IMR-90 (cell line): Measurements from ENCODE around the gene NR0B2. TPM values are rescaled to one million over a fixed set of nuclear protein-coding genes. Genes with fewer than 3 reads are reported as not detected.

Experiments
- ATAC-seq: fragments of 200-7000 bp; cut with Tn5 transposase; 2 replicates; pipeline ENCODE4 v1.9.1; 2020; ENCODE audit warnings: low read depth, mild to moderate bottlenecking, moderate library complexity
- BruUV-seq: library from RNA; stranded (reverse); fragments of 400-500 nt; replicated peaks from 2 replicates; lab custom pipeline; 2021; lab: Mats Ljungman, UMichigan
- CTCF ChIA-PET: fragments of 300-600 bp; formaldehyde crosslinking; extraction: SDS; loops from one replicate; lab custom pipeline; 2021; ENCODE audit warnings: antibody characterized with exemption; lab: Yijun Ruan, JAX
- POLR2A ChIA-PET: fragments of 300-600 bp; sonication (Branson Sonifier 250); formaldehyde crosslinking; loops from one replicate; lab custom pipeline; 2022; ENCODE audit warnings: antibody characterized with exemption; ENCODE audit not compliant: unreplicated experiment; lab: Charles Lee
- DNase-seq: peaks from one replicate; pipeline ENCODE4 v3.0.0; 2013
- H2AFZ ChIP-seq: replicated peaks from 2 replicates; pipeline ENCODE3; 2013; ENCODE audit warnings: low read length, mild to moderate bottlenecking; ENCODE audit not compliant: poor library complexity
- H2AK5ac ChIP-seq: 2 replicates; pipeline ENCODE4 v1.6.1; 2013; ENCODE audit warnings: low read depth, low read length, inconsistent platforms
- H2AK9ac ChIP-seq: replicated peaks from 2 replicates; pipeline ENCODE3; 2013; ENCODE audit warnings: mild to moderate bottlenecking, low read depth, low read length, moderate library complexity; ENCODE audit not compliant: poor library complexity
- H2BK120ac ChIP-seq: 2 replicates; pipeline ENCODE4 v1.6.1; 2013; ENCODE audit warnings: low read depth, low read length, inconsistent platforms
- H2BK15ac ChIP-seq: 3 replicates; pipeline ENCODE4 v1.6.1; 2013; ENCODE audit warnings: low read depth, low read length, inconsistent platforms
- H2BK20ac ChIP-seq: 2 replicates; pipeline ENCODE4 v1.6.1; 2013; ENCODE audit warnings: low read depth, mild to moderate bottlenecking, inconsistent platforms, low read length, moderate library complexity
- H2BK5ac ChIP-seq: 2 replicates; pipeline ENCODE4 v1.6.1; 2013; ENCODE audit warnings: mild to moderate bottlenecking, low read depth, low read length, inconsistent platforms; ENCODE audit not compliant: poor library complexity, severe bottlenecking
- H3K14ac ChIP-seq: replicated peaks from 2 replicates; pipeline ENCODE4 v1.6.1; 2013; ENCODE audit warnings: low read depth, low read length, inconsistent platforms
- H3K18ac ChIP-seq: 2 replicates; pipeline ENCODE4 v1.6.1; 2013; ENCODE audit warnings: low read depth, low read length, control low read depth
- H3K23ac ChIP-seq: 2 replicates; pipeline ENCODE4 v1.6.1; 2013; ENCODE audit warnings: low read depth, low read length, inconsistent platforms
- H3K27ac ChIP-seq: 2 replicates; pipeline ENCODE4 v1.5.1; 2013; ENCODE audit warnings: mild to moderate bottlenecking, control low read depth, low read length; ENCODE audit not compliant: insufficient read depth
- H3K27me3 ChIP-seq: 2 replicates; pipeline ENCODE4 v1.6.1; 2013; ENCODE audit warnings: low read length; ENCODE audit not compliant: control insufficient read depth, insufficient read depth
- H3K36me3 ChIP-seq: 2 replicates; pipeline ENCODE4 v1.6.1; 2013; ENCODE audit warnings: low read length, mixed read lengths; ENCODE audit not compliant: control insufficient read depth, insufficient read depth
- H3K4ac ChIP-seq: 2 replicates; pipeline ENCODE4 v1.6.1; 2013; ENCODE audit warnings: low read depth, low read length, inconsistent platforms
- H3K4me1 ChIP-seq: 2 replicates; pipeline ENCODE4 v1.6.1; 2013; ENCODE audit warnings: low read length, mixed read lengths; ENCODE audit not compliant: control insufficient read depth, insufficient read depth
- H3K4me2 ChIP-seq: 2 replicates; pipeline ENCODE4 v1.6.1; 2013; ENCODE audit warnings: low read depth, mild to moderate bottlenecking, control low read depth, low read length, moderate library complexity
- H3K4me3 ChIP-seq: 2 replicates; pipeline ENCODE4 v1.5.1; 2013; ENCODE audit warnings: low read depth, mild to moderate bottlenecking, control low read depth, low read length, moderate library complexity; ENCODE audit not compliant: insufficient read depth
- H3K56ac ChIP-seq: 2 replicates; pipeline ENCODE4 v1.6.1; 2013; ENCODE audit warnings: low read length, inconsistent platforms; ENCODE audit not compliant: insufficient read depth; ENCODE audit errors: extremely low read depth
- H3K79me1 ChIP-seq, 2 experiments: 2 replicates each; pipeline ENCODE4 v1.6.1; 2013; ENCODE audit warnings: low read length in 2 of 2, inconsistent platforms in 1 of 2, low read depth in 1 of 2
- H3K9ac ChIP-seq: 2 replicates; pipeline ENCODE4 v1.6.1; 2013; ENCODE audit warnings: low read depth, low read length, control low read depth
- H3K9me1 ChIP-seq: 2 replicates; pipeline ENCODE4 v1.6.1; 2013; ENCODE audit warnings: low read length, inconsistent platforms; ENCODE audit not compliant: insufficient read depth
- H3K9me3 ChIP-seq: 2 replicates; pipeline ENCODE4 v1.6.1; 2013; ENCODE audit warnings: low read length; ENCODE audit not compliant: control insufficient read depth, insufficient read depth
- H4K20me1 ChIP-seq: 2 replicates; pipeline ENCODE4 v1.6.1; 2013; ENCODE audit warnings: low read length, inconsistent platforms; ENCODE audit not compliant: insufficient read depth
- H4K5ac ChIP-seq: 2 replicates; pipeline ENCODE4 v1.6.1; 2013; ENCODE audit warnings: mild to moderate bottlenecking, low read depth, low read length, control low read depth
- H4K8ac ChIP-seq, 2 experiments: 2 replicates each; pipeline ENCODE4 v1.6.1; 2013; ENCODE audit warnings: low read depth in 2 of 2, low read length in 2 of 2, control low read depth in 1 of 2, inconsistent platforms in 1 of 2
- H4K91ac ChIP-seq: 2 replicates; pipeline ENCODE4 v1.6.1; 2013; ENCODE audit warnings: low read depth, low read length, inconsistent platforms; ENCODE audit not compliant: insufficient read depth
- CEBPB ChIP-seq: IDR thresholded peaks from 2 replicates; pipeline ENCODE4 v1.6.1; 2012; ENCODE audit warnings: low read depth, low read length, improper control_type of control experiment
- CHD1 ChIP-seq: IDR thresholded peaks from 2 replicates; pipeline ENCODE4 v1.6.1; 2012; ENCODE audit warnings: low read depth, low read length, improper control_type of control experiment
- FOS ChIP-seq: fragments of 150-350 bp; IDR thresholded peaks from 2 replicates; pipeline ENCODE4 v1.6.1; 2016; ENCODE audit warnings: low read depth, low read length
- MAFK ChIP-seq: IDR thresholded peaks from 2 replicates; pipeline ENCODE4 v1.6.1; 2012; ENCODE audit warnings: low read depth, low read length, improper control_type of control experiment
- MAZ ChIP-seq: IDR thresholded peaks from 2 replicates; pipeline ENCODE4 v1.6.1; 2012; ENCODE audit warnings: low read depth, mild to moderate bottlenecking, low read length, improper control_type of control experiment, moderate library complexity, borderline replicate concordance
- MXI1 ChIP-seq: IDR thresholded peaks from 2 replicates; pipeline ENCODE4 v1.6.1; 2012; ENCODE audit warnings: low read depth, mild to moderate bottlenecking, low read length, moderate library complexity, borderline replicate concordance
- NFE2L2 ChIP-seq: fragments of 150-350 bp; IDR thresholded peaks from 2 replicates; pipeline ENCODE4 v1.6.1; 2016; ENCODE audit warnings: low read depth, mild to moderate bottlenecking, low read length
- POLR2A ChIP-seq: IDR thresholded peaks from 2 replicates; pipeline ENCODE4 v1.6.1; 2012; ENCODE audit warnings: mild to moderate bottlenecking, low read depth, low read length
- RCOR1 ChIP-seq: IDR thresholded peaks from 2 replicates; pipeline ENCODE4 v1.6.1; 2012; ENCODE audit warnings: mild to moderate bottlenecking, low read length, improper control_type of control experiment; ENCODE audit not compliant: insufficient replicate concordance
- SMC3 ChIP-seq: fragments of 150-350 bp; IDR thresholded peaks from 2 replicates; pipeline ENCODE4 v1.6.1; 2016; ENCODE audit warnings: low read depth, mild to moderate bottlenecking, antibody characterized with exemption, low read length, moderate library complexity
- WGBS, 2 experiments: methylation state at CpG; one replicate each; pipeline versions ENCODE4 v1.1.5 to v1.1.7; 2013; ENCODE audit warnings: missing lambda C conversion rate in 2 of 2; ENCODE audit not compliant: insufficient read length in 1 of 2; ENCODE audit errors: extremely low coverage in 2 of 2; 5-methylcytosine and 5-hydroxymethylcytosine counted together
- dilution Hi-C: fragments of 300-500 bp; cut with HindIII; formaldehyde crosslinking; loops from one replicate; pipeline ENCODE4 v1.14.3; 2018; ENCODE audit warnings: low sequenced_read_pairs; ENCODE audit not compliant: unreplicated experiment
- in situ Hi-C: fragments of 300-500 bp; cut with MboI; formaldehyde crosslinking; loops from 3 replicates; pipeline ENCODE4 v1.14.3; 2019; ENCODE audit warnings: low sequenced_read_pairs, inconsistent platforms, mixed read lengths
- intact Hi-C: fragments of 100-400 bp; cut with micrococcal nuclease; formaldehyde crosslinking; loops from 2 replicates; pipeline ENCODE4 v1.10.0; 2022
- polyA plus RNA-seq, 3 experiments: library from polyadenylated mRNA; depleted of rRNA; stranded (reverse); fragments of >200 nt; gene quantifications; 2 replicates each; pipeline ENCODE4 v1.2.3, GENCODE V29; 2012; ENCODE audit warnings: low replicate concordance in 1 of 3
- total RNA-seq: library from RNA; depleted of rRNA; stranded (reverse); fragments of >200 nt; gene quantifications from 2 replicates; pipeline ENCODE4 v1.2.3, GENCODE V29; 2012
- TF ChIP-seq, protein P1 (sequence below): conservative IDR thresholded peaks from 2 replicates; pipeline ENCODE4 v1.5.1; 2012; ENCODE audit warnings: mild to moderate bottlenecking, low read depth, low read length, improper control_type of control experiment
- TF ChIP-seq, protein P2 (sequence below): fragments of 150-350 bp; IDR thresholded peaks from 2 replicates; pipeline ENCODE4 v1.6.1; 2016; ENCODE audit warnings: low read depth, mild to moderate bottlenecking, low read length, moderate library complexity, borderline replicate concordance

The NR0B2 gene
- total and polyA plus RNA-seq, 2 of the 4 experiments (the other 2 are of a cell fraction): not detected

DNA sequence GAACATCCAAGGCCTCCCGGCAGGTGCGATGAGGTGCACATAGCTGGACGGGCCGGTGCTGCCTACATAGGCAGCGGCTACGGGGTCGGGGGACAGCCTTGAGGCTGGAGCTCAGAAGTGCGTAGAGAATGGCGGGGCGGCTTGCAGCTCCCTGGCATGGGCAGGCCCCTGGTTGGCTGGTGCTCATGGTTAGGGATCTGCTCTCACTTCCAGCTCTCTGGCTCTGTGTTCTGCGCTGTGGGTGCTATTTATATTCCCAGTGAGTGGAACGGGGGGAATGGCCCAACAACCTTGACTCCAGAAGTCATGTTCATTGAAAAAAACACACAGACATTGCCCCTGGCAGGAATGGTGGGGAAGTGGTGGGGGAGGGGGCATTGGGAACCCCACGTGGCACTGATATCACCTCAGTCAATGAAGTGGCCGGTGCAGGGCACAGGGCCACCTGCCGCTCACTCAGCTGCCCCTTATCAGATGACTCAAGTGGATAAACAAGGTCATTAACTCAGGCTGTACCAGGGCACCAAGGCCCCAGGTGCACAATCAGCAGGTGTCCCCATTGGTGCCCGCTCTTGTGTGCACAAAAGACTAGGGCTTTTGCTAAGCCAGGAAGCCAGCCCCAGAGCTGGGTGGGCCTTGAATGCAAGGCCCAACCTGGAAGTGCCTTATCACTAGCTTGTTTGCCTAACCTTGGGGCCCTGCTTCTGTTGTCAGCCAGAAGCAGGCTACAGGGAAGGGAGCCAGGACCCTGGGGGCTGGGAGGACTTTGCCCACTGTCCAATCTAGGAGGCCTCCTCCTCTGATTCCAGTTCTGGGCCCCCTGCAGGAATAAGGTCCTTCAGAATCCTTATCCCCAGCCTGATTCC, at the start of gene NR0B2 (continued):
- TF ChIP-seq SMC3: no peak
- no peak for TF ChIP-seq MAZ
- no peak for TF ChIP-seq NFE2L2
- TF ChIP-seq CHD1: no peak

DNA sequence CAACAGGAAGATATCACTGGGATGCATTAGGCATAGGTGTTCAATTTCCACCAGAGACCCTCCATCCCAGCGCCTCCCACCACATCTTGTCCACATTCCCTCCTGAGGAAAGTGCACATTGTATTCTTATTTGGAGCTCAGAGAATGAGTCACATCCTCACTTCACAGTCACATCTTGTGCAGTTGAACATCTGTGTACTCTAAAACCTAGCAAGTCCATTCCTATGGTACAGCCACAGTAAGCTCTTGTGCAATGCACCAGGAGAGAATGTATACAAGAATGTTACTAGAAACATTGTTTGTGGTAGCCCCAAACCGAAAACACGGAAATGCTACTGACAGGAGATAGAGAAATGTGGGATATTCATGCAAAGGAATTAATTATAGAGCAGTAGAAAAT, 48.1 kb upstream of the NR0B2 start:
- Histone ChIP-seq H3K18ac (no peak overlapping the region; the same call in 1 of the 2 replicates), H2BK120ac (peak overlapping the region; percentile 78), H4K91ac (peak overlapping the region; percentile 10; the same call in 1 of the 2 replicates), H3K4me2 (peak overlapping the region; percentile 71; the same call in 1 of the 2 replicates), H3K4ac (peak overlapping the region; percentile 19; the same call in 1 of the 2 replicates), H2AFZ (no peak overlapping the region), H2AK9ac (no peak overlapping the region), H2BK20ac (peak overlapping the region; percentile 86), H2BK5ac (peak overlapping the region; percentile 72), H2AK5ac (peak overlapping the region; percentile 73), H3K79me1 (no peaks in the 10 kb centered on the region), H3K4me1 (peaks cover 22% of the 10 kb centered on the region), H4K20me1 (peaks cover 3% of the 10 kb centered on the region; the same call in 1 of the 2 replicates), H4K8ac (peak overlapping the region in 1 of 2 experiments; percentile 77; a peak in 2 of 4 replicates), H3K14ac (no peak overlapping the region), H3K27ac (peak overlapping the region; percentile 50), H3K23ac (peak overlapping the region; percentile 26; the same call in 1 of the 2 replicates), H3K9me1 (peaks cover 10% of the 10 kb centered on the region), H3K9me3 (peaks cover 2% of the 10 kb centered on the region; the same call in 1 of the 2 replicates), H4K5ac (no peak overlapping the region), H3K56ac (peak overlapping the region; percentile 30; the same call in 1 of the 2 replicates), H3K36me3 (no peaks in the 10 kb centered on the region), H2BK15ac (peak overlapping the region; percentile 6; the same call in 1 of the 3 replicates), H3K27me3 (peaks cover 11% of the 10 kb centered on the region), H3K4me3 (no peak overlapping the region), H3K9ac (no peak overlapping the region)
- ATAC-seq (peak; percentile 92), DNase-seq (peak; percentile 98)
- 14% methylated on average over 3 of the region's 3 CpGs; no CpG with 5 or more reads in 1 of the 2 experiments for WGBS, 2 experiments
- dilution Hi-C loops: no loop called here
- ChIA-PET POLR2A (interaction anchor here (0.9 kb wide), 1 partner anchor 12 kb away, joined by 4 read pairs; no protein-coding TSS in a partner anchor), CTCF (interaction anchor here (0.8 to 1.6 kb wide), 2 partner anchors 32 to 84 kb away, joined by 3 read pairs; partner anchors contain the start of gene TRNP1)
- in situ Hi-C loops: loop anchor here (5.0 kb wide), 1 partner anchor 135 kb away; no protein-coding TSS in a partner anchor
- no TSS peak for BruUV-seq
- intact Hi-C loops: no loop called here
- TF ChIP-seq, protein P1, sequence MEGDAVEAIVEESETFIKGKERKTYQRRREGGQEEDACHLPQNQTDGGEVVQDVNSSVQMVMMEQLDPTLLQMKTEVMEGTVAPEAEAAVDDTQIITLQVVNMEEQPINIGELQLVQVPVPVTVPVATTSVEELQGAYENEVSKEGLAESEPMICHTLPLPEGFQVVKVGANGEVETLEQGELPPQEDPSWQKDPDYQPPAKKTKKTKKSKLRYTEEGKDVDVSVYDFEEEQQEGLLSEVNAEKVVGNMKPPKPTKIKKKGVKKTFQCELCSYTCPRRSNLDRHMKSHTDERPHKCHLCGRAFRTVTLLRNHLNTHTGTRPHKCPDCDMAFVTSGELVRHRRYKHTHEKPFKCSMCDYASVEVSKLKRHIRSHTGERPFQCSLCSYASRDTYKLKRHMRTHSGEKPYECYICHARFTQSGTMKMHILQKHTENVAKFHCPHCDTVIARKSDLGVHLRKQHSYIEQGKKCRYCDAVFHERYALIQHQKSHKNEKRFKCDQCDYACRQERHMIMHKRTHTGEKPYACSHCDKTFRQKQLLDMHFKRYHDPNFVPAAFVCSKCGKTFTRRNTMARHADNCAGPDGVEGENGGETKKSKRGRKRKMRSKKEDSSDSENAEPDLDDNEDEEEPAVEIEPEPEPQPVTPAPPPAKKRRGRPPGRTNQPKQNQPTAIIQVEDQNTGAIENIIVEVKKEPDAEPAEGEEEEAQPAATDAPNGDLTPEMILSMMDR: no peak
- TF ChIP-seq MXI1 (no peak), FOS (peak; percentile 80), MAZ (no peak), POLR2A (no peak), NFE2L2 (no peak), CEBPB (peak; percentile 100), RCOR1 (peak; percentile 93), MAFK (0 out of 2 replicates have a peak, but pooled peaks have one; percentile 2)
- TF ChIP-seq, protein P2, sequence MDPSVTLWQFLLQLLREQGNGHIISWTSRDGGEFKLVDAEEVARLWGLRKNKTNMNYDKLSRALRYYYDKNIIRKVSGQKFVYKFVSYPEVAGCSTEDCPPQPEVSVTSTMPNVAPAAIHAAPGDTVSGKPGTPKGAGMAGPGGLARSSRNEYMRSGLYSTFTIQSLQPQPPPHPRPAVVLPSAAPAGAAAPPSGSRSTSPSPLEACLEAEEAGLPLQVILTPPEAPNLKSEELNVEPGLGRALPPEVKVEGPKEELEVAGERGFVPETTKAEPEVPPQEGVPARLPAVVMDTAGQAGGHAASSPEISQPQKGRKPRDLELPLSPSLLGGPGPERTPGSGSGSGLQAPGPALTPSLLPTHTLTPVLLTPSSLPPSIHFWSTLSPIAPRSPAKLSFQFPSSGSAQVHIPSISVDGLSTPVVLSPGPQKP: no peak
